ENCODE results near the gene ZNF276. TPM values are rescaled to one million over a fixed set of nuclear protein-coding genes. Genes with fewer than 3 reads are reported as not detected.
"Not testable (repeated sequence)": the region's sequence is repeated elsewhere in the genome, so short reads cannot be mapped to it uniquely, and the experiment has no call there.

ZNF276 gene, protein sequence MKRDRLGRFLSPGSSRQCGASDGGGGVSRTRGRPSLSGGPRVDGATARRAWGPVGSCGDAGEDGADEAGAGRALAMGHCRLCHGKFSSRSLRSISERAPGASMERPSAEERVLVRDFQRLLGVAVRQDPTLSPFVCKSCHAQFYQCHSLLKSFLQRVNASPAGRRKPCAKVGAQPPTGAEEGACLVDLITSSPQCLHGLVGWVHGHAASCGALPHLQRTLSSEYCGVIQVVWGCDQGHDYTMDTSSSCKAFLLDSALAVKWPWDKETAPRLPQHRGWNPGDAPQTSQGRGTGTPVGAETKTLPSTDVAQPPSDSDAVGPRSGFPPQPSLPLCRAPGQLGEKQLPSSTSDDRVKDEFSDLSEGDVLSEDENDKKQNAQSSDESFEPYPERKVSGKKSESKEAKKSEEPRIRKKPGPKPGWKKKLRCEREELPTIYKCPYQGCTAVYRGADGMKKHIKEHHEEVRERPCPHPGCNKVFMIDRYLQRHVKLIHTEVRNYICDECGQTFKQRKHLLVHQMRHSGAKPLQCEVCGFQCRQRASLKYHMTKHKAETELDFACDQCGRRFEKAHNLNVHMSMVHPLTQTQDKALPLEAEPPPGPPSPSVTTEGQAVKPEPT
- 11.8 TPM for polyA plus RNA-seq (2013, experiment 1 of 2; ENCODE audit: insufficient read length)
- polyA plus RNA-seq (2013, experiment 2 of 2; ENCODE audit: insufficient read length): 12.7 TPM

GRCh38 chr16:89720813-89721545, at the start of gene ZNF276, which contains the start of gene VPS9D1:
ZNF276 (plus strand) TSS chr16:89721537; CDS start chr16:89721641, 104 bp downstream.
VPS9D1 (minus strand) TSS chr16:89720898; CDS start chr16:89720861, 37 bp downstream.
- peak; percentile 74 for DNase-seq

- DNase-seq: not testable (repeated sequence)
Observed at GRCh38 chr16:89671565-89671964, 49.8 kb upstream of the ZNF276 start.

DNA sequence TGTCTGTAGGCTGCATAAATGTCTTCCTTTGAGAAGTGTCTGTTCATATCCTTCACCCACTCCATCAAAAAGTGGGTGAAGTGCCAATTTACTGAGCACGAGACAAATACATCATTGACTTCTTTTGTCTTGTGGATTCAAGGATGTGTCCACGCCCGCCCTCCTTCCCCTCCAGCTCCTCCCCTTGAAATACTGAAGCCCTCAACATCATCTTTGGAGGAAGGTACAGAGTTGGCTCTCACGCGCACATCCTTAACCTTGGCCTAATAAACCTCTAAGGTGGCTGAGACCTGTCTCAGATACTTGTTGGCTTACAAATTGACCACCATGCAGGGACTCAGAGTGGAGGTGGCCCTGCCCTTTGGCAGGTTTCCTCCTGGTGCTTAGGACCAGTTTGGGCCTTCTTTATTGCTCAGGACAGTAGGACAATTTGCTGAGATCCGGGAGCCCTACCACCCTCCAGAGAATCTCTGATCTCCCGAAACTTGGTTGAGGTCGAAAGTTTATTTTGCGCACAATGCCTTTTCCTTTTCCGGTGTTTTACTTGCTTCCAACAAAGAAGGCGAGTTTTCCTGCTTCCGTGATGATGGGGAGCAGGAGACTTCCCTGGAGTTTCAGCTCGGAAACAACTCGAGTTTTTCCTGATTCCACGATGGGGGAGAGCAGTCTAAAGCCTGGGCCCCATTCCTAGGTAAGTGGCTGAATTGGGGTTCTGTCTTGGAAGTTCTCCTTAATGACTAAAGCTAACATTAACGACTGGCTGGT, 49.0 kb upstream of the ZNF276 start:
- no peak for DNase-seq

GRCh38 chr16:89678258-89678657, 43.1 kb upstream of the ZNF276 start:
- no peak for DNase-seq

DNA sequence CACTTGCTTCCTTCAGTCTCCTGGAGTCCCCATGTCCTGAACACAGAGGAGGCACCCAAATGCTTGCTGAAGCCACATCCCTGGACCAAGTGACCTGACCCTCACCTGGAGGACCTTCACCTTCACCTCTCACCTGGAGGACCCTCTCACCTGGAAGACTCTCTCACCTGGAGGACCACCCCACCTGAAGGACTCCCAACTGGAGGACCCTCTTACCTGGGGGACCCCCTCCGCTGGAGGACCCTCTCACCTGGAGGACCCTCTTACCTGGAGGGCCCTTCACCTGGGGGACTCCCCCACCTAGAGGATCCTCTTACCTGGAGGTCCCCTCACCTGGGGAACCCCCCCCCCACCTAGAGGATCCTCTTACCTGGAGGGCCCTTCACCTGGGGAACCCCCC, 35.4 kb upstream of the ZNF276 start:
- no peak for DNase-seq

- DNase-seq: peak; percentile 85
Observed at GRCh38 chr16:89686520-89687091, 34.7 kb upstream of the ZNF276 start, which contains the start of gene CDK10. CDK10 (plus strand) TSS chr16:89686689; CDS start chr16:89686711, 22 bp downstream.

DNA sequence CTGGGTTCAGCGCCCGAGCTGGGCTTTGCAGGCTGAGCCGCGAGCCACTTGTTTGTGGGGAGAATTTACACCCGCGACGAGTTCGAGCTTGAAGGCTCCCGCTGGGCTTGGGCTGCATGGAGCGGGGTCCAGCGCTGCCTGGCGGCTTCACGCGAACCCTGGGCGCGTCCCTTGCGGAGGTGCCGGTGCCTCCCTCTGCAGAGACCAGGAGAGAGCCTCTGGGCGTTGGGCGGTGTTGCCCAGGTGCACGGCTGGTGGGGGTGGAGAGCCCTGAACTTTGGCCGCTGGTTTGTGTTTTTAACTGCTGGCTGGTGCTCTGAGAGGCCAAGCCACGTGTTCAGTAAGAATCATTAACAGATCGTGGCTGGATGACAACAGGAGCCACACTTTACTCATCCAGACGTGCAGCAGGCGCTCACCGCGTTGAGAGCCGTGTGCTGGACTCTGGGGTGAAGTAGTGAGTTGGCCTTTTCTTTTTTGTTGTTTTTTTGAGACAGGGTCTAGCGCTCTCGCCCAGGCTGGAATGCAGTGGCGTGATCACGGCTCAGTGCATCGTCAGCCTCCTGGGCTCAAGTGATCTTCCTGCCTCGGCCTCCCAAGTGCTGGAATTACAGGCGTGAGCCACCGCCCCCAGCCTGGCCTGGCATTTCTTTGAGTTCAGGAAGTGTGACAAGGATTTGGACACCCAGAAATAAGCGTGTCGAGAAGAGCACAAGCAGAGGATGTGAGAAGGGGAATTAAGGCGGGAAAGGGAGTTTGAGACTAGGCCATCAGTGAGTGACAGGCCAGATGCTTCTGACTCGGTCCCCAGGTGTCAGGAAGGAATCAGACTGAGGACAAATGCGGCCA, 34.0 kb upstream of the ZNF276 start:
- DNase-seq: peak; percentile 29

DNA sequence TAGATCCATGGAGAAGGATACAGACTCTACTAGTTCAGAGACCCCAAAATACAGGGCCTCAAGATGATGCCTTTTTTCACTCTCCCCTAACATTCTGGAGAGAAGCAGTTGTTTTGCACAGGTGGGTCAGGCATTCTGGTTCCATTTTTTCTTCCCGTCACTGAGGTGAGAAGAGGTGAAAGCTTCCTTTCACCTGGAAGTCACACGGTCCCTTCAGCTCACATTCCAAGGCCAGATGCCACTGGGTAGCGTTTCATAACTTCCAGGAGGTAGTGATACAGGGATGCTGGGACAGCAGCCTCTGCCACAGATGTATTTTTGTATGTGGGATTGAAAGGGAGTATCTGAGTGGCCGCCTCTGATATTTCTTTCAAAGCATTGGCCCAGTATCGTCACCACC, 32.9 kb upstream of the ZNF276 start:
- DNase-seq: no peak

- no peak for DNase-seq
Observed at GRCh38 chr16:89689142-89689541, 32.2 kb upstream of the ZNF276 start.

DNA sequence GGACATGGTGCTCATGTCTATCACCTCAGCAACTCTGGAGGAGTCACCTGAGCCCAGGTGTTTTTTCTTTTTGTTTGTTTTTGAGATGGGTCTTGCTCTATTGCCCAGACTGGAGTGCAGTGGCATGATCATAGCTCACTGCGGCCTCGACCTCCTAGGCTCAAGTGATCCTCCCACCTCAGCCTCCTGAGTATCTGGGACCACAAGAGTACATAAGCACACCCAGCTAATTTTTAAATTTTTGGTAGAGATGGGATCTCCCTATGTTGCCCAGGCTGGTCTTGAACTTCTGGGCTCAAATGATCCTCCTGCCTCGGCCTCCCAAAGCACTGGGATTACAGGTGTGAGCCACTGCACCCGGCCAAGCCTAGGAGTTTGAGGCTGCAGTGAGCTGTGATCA, 31.7 kb upstream of the ZNF276 start:
- not testable (repeated sequence) for DNase-seq

- no peak for DNase-seq
Observed at GRCh38 chr16:89690392-89690901, 30.9 kb upstream of the ZNF276 start.

GRCh38 chr16:89691231-89691985, 29.9 kb upstream of the ZNF276 start:
- no peak for DNase-seq

GRCh38 chr16:89691986-89692569, 29.3 kb upstream of the ZNF276 start:
- no peak for DNase-seq

DNA sequence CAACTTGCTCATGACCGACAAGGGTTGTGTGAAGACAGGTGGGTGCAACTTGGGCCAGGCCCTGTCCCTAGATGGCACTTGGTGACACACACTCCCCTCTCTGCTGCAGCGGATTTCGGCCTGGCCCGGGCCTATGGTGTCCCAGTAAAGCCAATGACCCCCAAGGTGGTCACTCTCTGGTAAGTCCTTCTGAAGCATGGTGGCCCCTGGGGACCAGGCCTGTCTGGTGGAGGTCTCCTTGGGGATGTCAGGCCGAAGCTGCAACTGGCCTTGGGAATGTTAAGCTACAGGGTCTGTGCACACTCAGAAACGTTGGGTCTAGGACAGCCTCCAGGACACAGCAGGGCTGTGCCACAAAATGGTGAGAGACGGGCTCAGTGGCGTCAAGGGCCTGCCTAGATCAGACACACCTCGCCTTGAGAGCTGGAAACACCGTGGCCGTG, 28.0 kb upstream of the ZNF276 start:
- DNase-seq: no peak

DNA sequence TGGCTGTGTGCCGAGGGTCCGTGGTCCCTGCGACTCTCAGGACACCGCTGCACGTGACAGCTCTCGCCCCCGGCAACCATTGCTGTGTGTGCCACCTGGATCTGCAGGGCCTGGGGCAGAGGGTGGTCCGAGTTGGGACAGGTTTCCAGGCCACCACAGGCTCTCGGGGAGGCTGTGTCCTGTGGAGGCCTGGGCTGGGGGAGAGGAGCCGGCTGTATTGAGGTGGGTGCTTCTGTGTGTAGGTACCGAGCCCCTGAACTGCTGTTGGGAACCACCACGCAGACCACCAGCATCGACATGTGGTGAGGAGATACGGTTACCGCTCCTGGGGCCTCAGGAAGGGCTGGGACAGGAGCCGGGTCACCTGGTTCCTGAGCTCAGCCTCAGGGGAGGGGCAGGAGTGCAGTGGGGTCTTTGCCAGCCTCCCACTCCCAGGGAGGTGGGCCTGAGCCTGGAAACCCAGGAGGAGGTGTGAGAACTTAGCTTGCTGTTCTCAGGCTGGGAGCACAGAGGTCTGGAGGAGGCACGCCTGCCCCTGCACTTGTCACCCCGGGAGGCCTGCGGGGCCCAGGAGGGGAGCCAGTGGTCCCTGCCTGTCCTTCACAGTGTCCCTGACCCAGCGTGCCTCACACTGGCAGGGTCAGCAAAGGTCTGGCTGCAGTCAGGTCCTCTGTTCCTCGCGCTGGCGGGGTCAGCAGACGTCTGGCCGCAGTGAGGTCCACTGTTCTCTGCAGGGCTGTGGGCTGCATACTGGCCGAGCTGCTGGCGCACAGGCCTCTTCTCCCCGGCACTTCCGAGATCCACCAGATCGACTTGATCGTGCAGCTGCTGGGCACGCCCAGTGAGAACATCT, 27.2 kb upstream of the ZNF276 start:
- no peak for DNase-seq

- not testable (repeated sequence) for DNase-seq
Observed at GRCh38 chr16:89694784-89695085, 26.6 kb upstream of the ZNF276 start.

- no peak for DNase-seq
Observed at GRCh38 chr16:89695086-89695874, 26.1 kb upstream of the ZNF276 start.

All from fibroblast of skin of abdomen (primary cell).